ENCODE results near the gene INTS15.

INTS15 gene

GRCh38 chr7:6553448-6554044 is 36.3 kb upstream of the INTS15 start:
- no peak; the same call in 1 of the 2 replicates for TF ChIP-seq CTCF (conservative IDR thresholded peaks at IDR 0.05)
- H3K27ac ChIP-seq, result no peak overlapping the region

GRCh38 chr7:6554848-6555247 is 35.0 kb upstream of the INTS15 start:
- no peak for TF ChIP-seq CTCF (conservative IDR thresholded peaks at IDR 0.05)
- no peak overlapping the region for H3K27ac ChIP-seq

- no peak overlapping the region for H3K27ac ChIP-seq
- TF ChIP-seq CTCF (conservative IDR thresholded peaks at IDR 0.05), result peak; percentile 56
Measured at GRCh38 chr7:6556196-6556595, 33.6 kb upstream of the INTS15 start.

GRCh38 chr7:6558837-6559236 is 31.0 kb upstream of the INTS15 start:
- TF ChIP-seq CTCF (conservative IDR thresholded peaks at IDR 0.05), result peak; percentile 55
- H3K27ac ChIP-seq, result no peak overlapping the region

GRCh38 chr7:6559896-6560295 is 29.9 kb upstream of the INTS15 start:
- TF ChIP-seq CTCF (conservative IDR thresholded peaks at IDR 0.05), result no peak

GRCh38 chr7:6562106-6562505 is 27.7 kb upstream of the INTS15 start:
- no peak overlapping the region for H3K27ac ChIP-seq
- TF ChIP-seq CTCF (conservative IDR thresholded peaks at IDR 0.05), result no peak

More at GRCh38 chr7:6559896-6560295, 29.9 kb upstream of the INTS15 start:
- no peak overlapping the region for H3K27ac ChIP-seq

GRCh38 chr7:6563936-6564770 is 25.7 kb upstream of the INTS15 start:
- H3K27ac ChIP-seq, result no peak overlapping the region
- no peak for TF ChIP-seq CTCF (conservative IDR thresholded peaks at IDR 0.05)
